Hepatic stellate cell (primary cell): ENCODE results near the gene STAB1.

Experiments used
- DNase-seq: peaks from one replicate; pipeline ENCODE4 v3.0.0; 2011; ENCODE audit warnings: low spot score

The STAB1 gene

DNA sequence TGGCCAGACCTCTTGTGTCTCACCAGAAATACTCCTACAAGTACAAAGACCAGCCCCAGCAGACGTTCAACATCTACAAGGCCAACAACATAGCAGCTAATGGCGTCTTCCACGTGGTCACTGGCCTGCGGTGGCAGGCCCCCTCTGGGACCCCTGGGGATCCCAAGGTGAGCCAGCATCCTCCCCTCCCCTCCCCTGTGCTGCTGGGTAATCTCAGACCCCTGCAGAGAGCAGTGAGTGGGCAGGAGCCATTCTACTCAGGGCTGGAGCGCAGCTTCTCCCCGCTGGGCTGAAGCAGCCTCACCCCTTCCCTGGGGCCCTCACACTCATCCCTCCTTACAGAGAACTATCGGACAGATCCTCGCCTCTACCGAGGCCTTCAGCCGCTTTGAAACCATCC is 9.8 kb downstream of the STAB1 start:
- DNase-seq = no peak

DNA sequence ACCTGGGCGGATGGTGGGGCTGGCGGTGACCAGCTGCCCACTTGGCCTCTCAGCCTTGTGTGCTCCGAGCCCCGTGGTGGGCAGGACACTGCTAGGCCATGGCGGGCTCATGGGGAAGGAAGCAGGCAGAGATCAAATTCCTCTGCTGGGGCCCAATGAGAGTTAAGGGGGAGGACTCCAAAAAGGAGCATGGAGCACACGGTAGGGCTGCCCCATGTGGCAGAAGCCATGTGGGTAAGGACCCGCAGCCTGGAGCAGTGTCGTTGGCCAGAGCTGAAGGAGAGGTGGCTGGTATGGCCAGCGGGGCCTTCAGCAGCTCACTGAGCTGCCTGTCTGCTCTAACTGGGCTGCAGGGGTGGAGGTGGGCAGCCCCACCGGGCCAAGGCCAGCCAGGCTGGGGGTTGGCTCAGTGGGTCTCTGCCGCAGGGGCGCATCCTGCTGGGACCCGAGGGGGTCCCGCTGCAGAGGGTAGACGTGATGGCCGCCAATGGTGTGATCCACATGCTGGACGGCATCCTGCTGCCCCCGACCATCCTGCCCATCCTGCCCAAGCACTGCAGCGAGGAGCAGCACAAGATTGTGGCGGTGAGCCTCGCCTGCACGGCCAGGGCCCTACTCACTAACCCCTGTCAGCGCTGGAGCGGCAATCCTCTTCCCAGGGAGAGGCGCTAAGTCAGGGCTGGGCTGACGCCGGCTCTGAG is 11.3 kb downstream of the STAB1 start:
- no peak for DNase-seq

DNA sequence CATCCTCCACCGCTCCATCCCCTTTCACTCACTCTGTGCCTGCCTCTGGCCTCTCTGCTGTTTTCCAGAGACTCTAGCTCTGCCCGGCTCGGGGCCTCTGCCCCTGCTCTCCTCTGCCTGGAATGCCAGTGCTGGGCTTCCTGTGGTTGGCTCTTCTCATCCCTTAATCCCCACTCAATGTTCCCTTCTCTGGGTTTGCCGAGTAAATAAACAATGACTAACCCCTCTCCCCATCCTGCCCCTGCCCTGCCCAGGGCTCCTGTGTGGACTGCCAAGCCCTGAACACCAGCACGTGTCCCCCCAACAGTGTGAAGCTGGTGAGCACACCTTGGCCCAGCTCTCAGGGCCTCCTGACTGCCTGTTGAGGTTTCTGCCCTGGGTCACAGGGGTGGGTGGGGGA is 12.2 kb downstream of the STAB1 start:
- peak; percentile 61 for DNase-seq

DNA sequence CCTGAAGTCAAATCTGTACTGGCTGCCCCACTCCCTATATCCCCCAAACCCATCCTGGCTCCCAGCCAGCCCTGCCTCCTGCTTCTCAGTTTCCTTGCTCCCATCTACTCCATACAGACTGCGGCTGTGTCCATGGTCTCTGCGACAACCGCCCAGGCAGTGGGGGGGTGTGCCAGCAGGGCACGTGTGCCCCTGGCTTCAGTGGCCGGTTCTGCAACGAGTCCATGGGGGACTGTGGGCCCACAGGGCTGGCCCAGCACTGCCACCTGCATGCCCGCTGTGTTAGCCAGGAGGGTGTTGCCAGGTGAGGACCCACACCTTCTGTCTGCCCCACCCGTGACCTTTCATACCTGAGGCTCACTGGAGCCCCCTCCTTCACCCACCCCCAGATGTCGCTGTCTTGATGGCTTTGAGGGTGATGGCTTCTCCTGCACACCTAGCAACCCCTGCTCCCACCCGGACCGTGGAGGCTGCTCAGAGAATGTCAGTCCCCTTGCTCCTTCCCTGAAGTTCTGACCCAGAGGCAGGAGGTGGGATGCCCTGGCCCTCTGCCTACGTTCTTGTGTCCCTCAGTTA is 14.7 kb downstream of the STAB1 start:
- no peak for DNase-seq

DNA sequence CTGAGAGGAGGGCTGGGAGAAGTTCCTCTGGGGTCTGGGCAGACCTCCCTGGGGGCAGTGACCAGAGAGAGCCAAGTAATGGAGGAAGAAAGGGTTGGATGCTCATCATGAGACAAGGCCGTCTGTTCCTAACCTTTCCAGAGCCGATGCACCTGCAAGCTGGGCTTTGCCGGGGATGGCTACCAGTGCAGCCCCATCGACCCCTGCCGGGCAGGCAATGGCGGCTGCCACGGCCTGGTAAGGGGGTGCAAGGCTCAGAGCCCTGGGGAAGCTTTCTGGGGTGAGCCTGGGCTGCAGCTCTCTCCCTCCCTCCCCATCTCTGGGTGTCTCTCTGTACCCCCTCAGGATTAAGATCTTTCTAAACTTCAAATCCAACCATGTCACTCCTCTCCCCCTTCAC is 16.4 kb downstream of the STAB1 start:
- DNase-seq = no peak

DNA sequence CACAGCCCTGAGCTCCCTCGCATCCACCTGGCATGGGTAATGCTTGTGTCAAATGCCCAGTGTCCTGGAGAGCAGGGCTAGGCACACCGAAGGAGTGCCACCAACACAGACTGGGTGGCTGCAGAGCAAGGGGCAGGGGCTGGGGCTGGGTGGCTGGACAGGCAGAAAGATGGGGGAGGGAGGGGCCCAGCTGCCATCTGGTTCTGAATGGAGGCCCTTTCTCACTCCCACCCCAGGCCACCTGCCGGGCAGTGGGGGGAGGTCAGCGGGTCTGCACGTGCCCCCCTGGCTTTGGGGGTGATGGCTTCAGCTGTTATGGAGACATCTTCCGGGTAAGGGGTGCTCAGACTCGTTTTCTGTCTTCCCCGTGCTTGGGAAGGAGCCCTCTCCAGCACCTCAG is 17.0 kb downstream of the STAB1 start:
- no peak for DNase-seq

DNA sequence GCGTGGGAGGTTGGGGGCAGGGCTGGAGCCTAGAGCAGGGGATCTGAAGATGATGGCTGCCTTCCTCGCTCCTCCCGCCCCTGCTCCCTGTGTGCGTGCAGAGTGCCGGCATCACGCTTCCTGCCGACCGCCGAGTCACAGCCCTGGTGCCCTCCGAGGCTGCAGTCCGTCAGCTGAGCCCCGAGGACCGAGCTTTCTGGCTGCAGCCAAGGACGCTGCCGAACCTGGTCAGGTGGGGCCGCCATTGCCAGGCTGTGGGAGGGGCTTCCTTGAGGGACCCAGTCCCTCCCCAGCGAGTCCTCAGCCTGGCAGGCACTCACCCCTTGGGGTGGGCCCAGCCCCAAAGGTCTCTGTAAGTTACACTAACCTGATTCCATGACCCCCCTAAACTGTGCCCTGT is 17.6 kb downstream of the STAB1 start:
- DNase-seq = no peak

DNA sequence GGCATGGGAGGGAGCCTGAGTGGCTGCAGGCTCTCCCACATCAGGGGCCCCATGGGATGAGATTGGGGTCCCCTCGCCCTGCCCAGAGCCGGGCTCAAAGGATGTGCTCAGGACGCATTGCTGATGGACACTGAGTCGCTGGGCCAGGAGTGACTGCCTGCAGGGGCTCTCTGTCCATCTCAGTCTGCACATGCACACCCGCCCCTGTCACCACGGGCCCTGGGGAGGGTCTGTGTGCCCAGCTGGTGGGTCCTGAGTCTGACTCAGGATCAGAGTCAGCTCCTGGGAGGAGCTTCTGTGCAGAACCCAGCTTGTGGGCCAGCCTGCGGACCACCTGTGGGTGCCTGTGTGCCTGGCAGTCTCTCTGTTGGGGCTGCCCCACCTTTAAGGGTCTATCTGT is 18.1 kb downstream of the STAB1 start:
- no peak for DNase-seq

DNA sequence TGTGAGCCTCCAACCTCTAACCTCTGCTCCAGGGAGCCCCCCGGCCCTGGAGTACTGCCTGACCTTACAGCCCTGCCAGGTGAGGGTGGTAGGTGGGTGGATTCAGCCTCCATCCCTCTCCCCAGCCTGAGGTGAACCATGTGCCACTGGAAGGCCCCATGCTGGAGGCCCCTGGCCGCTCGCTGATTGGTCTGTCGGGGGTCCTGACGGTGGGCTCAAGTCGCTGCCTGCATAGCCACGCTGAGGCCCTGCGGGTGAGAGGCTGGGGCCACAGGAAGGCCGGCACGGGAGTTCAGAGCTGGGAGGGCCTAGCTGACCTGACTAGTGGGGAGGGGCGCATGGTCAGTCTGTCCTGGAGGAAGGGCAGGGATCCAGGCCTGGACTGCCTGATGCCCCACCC is 19.4 kb downstream of the STAB1 start:
- DNase-seq = no peak

DNA sequence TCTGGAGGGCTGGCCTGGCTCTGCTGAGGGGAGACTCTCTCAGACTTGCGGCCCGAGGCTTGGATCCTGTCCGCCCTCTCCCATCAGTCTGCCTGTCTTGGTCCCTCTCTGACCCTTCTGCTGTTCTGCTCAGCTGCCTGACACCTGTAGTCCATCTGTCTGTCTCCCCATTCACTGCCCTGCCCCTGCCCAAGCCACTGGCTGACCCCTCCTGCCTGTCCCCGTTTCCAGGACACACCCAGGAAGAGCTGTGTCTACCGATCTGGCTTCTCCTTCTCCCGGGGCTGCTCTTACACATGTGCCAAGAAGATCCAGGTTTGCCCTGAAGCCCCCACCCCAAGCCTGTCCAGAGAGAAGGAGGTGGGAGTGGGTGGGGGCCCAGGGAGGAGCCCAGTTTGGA is 20.1 kb downstream of the STAB1 start:
- no peak for DNase-seq

DNA sequence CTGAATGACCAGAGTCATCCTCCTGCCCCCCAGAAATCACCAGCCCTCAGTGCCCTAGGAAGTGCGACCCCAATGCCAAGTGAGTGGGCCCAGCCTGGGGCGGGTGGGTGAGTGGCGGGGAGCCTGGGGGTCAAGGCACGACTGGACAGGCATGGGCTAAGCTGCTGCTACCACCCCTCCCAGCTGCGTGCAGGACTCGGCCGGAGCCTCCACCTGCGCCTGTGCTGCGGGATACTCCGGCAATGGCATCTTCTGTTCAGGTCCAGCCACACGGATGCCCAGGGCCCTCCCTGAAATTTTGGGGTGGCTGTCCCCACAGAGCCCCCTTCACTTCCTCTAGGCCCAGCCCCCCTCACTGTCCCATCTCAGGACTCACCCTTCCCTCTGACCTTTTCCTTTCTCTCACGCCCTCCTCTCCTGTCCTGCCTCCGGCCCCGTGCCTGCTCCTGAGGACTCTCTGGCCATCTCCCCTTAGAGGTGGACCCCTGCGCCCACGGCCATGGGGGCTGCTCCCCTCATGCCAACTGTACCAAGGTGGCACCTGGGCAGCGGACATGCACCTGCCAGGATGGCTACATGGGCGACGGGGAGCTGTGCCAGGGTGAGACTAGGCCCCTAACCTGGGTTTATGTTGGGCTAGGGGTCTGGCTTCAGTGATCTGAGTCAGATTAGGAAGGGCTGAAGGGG is 21.5 kb downstream of the STAB1 start:
- no peak for DNase-seq

DNA sequence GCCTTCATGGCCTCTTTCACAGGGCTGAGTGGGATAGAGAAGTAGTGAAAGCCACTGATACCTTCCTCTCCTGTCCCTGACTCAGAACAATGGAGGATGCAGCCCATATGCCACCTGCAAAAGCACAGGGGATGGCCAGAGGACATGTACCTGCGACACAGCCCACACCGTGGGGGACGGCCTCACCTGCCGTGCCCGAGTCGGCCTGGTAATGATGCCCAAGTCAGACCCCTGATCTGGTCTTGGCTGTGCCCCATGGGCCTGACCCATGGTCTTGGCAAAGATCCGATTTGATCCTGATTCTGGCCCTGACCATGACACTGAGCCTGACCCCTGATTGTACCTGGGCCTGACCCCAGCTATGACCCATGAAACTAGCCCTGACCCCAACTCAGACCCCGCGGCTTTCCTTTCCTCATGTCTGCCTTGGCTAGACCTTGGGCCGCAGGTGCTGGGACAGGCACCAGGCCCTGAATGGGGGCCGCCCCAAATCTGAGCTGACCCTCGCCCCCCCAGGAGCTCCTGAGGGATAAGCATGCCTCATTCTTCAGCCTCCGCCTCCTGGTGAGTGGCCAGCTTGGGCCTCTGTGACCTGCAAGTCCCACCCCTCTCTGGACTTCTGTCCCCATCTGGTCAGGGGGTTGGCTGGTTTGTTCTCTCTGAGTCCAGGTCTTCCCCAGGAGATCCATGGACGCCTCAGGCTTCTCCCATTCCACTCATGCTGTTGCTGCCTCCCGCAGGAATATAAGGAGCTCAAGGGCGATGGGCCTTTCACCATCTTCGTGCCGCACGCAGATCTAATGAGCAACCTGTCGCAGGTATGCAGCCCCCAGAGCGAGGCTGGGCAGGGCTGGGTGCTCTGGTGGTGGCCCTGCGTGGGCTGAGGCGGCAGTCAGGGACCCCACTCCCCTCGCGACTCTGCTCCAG is 22.9 kb downstream of the STAB1 start:
- DNase-seq = no peak

DNA sequence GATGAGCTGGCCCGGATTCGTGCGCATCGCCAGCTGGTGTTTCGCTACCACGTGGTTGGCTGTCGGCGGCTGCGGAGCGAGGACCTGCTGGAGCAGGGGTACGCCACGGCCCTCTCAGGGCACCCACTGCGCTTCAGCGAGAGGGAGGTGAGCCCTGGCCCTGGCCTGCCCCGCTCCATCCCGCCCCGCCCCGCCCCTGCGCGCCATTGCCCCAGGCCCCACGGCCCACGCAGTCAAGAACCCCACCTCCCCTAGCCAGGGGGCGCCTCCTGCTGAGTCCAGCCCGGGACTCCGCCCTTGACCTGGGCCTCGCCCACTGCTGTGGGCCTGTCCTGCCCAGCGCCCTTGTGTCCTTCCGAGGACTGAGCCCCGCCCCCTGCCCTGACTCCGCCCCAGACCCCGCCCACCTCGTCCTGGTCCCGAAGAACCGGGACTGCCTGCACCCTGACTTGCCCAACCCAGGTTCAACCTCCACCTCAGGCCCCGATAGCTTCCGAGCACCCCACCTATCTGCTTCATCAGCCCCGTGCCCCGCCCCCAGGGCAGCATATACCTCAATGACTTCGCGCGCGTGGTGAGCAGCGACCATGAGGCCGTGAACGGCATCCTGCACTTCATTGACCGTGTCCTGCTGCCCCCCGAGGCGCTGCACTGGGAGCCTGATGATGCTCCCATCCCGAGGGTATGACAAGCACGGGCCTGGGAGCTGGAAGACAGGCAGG is 23.7 kb downstream of the STAB1 start:
- DNase-seq = no peak

DNA sequence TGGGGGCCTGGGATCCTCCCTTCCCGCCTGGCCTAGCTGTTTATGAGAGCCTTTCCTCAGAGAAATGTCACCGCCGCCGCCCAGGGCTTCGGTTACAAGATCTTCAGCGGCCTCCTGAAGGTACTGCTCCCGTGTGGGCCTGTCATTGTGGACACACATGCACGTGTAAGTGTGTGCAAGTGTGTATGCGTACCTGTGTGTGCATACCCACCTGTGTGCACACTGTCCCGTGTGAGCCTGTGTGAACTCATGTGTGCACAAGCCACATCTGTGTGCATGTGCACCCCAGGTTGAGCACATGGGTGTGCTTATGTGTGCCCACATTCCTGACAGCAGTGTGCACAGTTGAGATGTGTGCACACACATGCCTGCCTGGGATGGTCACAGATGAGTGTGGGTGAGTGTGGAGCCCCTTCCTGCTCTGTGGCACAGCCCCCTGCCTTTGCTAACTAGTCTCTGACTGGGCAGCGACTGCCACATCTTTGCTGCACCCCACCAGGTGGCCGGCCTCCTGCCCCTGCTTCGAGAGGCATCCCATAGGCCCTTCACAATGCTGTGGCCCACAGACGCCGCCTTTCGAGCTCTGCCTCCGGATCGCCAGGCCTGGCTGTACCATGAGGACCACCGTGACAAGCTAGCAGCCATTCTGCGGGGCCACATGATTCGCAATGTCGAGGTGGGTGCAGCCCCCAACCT is 24.5 kb downstream of the STAB1 start:
- DNase-seq = no peak

DNA sequence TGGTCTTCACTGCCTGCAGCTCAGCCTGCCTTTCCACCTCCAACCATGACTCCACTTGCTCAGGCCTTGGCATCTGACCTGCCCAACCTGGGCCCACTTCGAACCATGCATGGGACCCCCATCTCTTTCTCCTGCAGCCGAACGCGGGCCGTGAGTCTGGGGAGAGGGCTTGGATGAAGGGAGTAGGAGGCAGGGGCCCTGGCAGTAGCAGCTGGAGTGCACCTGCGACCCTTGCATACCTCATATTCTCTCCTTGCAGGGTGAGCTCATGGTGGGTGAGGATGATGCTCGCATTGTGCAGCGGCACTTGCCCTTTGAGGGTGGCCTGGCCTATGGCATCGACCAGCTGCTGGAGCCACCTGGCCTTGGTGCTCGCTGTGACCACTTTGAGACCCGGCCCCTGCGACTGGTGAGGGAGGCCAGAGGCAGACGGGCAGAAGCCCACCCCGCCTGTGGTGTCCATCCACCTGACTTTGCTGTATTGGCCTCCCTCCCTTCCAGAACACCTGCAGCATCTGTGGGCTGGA is 25.1 kb downstream of the STAB1 start:
- no peak for DNase-seq

DNA sequence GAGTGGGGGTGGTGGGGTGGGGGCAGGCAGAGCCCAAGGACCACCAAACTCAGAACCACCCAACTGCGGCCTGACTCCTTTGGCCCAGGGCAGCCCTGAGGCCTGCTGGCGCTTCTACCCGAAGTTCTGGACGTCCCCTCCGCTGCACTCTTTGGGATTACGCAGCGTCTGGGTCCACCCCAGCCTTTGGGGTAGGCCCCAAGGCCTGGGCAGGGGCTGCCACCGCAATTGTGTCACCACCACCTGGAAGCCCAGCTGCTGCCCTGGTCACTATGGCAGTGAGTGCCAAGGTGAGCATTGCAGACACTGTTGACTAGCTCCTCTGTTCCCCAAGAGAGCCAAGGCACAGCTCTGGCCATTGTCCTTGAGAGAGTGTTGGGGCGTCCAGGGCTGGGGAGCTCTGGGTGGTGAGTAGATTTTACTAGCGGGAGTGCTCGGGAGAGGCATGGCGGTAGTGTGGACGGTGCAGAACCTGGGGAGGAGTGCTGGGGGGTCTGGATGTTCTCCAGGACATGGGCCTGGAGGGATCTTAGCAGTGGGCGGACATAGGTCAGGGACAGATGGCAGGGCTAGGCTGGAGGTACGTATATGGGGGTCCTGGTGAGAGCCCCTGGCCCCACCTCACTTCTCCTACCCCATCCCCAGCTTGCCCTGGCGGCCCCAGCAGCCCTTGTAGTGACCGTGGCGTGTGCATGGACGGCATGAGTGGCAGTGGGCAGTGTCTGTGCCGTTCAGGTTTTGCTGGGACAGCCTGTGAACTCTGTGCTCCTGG is 25.8 kb downstream of the STAB1 start:
- DNase-seq = no peak

DNA sequence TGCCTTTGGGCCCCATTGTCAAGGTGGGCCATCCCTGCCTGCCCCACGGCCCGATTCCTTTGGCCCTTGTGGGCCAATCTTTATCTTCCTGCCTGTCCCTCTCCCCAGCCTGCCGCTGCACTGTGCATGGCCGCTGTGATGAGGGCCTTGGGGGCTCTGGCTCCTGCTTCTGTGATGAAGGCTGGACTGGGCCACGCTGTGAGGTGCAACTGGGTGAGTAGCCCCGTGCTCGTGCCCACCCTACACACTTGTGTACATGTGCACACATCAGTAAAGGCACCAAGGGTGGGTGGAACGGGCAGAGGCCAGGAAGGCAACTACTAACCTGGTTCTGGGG is 26.3 kb downstream of the STAB1 start:
- DNase-seq = no peak

DNA sequence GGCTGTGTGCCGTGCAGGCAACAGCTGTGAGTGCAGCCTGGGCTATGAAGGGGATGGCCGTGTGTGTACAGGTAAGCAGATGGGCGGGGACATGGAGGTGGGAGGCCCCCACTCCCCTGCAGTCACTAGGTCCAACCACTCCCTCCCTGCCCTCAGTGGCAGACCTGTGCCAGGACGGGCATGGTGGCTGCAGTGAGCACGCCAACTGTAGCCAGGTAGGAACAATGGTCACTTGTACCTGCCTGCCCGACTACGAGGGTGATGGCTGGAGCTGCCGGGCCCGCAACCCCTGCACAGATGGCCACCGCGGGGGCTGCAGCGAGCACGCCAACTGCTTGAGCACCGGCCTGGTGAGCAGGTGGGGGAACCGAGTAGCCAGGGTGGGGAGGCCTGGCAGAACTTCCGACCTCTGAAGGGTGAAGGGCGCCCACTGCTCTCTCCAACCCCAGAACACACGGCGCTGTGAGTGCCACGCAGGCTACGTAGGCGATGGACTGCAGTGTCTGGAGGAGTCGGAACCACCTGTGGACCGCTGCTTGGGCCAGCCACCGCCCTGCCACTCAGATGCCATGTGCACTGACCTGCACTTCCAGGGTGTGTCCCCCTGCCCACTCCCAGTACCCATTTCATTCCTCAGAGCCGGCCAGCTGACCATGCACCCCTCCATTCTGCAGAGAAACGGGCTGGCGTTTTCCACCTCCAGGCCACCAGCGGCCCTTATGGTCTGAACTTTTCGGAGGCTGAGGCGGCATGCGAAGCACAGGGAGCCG is 26.9 kb downstream of the STAB1 start:
- no peak for DNase-seq

DNA sequence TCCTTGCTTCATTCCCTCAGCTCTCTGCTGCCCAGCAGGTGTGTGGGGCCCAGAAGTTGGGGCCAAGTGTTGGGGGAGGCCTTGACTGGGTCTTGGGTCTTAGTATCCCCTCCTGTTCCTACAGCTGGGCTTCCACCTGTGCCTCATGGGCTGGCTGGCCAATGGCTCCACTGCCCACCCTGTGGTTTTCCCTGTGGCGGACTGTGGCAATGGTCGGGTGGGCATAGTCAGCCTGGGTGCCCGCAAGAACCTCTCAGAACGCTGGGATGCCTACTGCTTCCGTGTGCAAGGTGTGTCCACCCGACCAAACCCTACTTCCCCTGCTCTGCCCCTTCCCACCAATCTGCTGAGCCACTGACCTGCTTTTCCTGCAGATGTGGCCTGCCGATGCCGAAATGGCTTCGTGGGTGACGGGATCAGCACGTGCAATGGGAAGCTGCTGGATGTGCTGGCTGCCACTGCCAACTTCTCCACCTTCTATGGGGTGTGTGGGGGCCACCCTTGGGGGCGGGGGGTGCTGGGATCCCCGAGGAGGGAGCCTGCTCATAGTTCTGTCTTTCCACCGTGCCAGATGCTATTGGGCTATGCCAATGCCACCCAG is 27.6 kb downstream of the STAB1 start:
- DNase-seq = no peak
